Choroid plexus epithelial cell (primary cell): Measurements from ENCODE around the gene TXLNA.

Source experiments
- DNase-seq: peaks from one replicate; pipeline ENCODE4 v3.0.0-alpha.2; 2010; ENCODE audit warnings: low read depth
- H3K4me3 ChIP-seq: 2 replicates; pipeline ENCODE4 v1.5.1; 2011; ENCODE audit warnings: low read depth, mild to moderate bottlenecking, control low read depth, low read length, moderate library complexity
- CTCF ChIP-seq: conservative IDR thresholded peaks from 2 replicates; pipeline ENCODE4 v1.5.1; 2011; ENCODE audit warnings: low read depth, mild to moderate bottlenecking, control low read depth, inconsistent platforms, low read length, moderate library complexity

Gene TXLNA

GRCh38 chr1:32178380-32179192 is 889 bp upstream of the TXLNA start:
- no peak for TF ChIP-seq CTCF
- H3K4me3 ChIP-seq = no peak overlapping the region
- no peak for DNase-seq

GRCh38 chr1:32179193-32179442 is 357 bp upstream of the TXLNA start:
- no peak for DNase-seq
- no peak for TF ChIP-seq CTCF
- H3K4me3 ChIP-seq = peak overlapping the region; percentile 77

GRCh38 chr1:32180186-32181060 is 948 bp downstream of the TXLNA start:
- peak overlapping the region; percentile 77 for H3K4me3 ChIP-seq
- no peak for TF ChIP-seq CTCF
- DNase-seq = peak; percentile 63

- no peak for TF ChIP-seq CTCF
Observed at GRCh38 chr1:32181065-32181464, 1.6 kb downstream of the TXLNA start.

GRCh38 chr1:32181563-32181962 is 2.1 kb downstream of the TXLNA start:
- TF ChIP-seq CTCF = no peak
- no peak for DNase-seq
- peak overlapping the region; percentile 77 for H3K4me3 ChIP-seq

More at GRCh38 chr1:32181065-32181464, 1.6 kb downstream of the TXLNA start:
- peak overlapping the region; percentile 77 for H3K4me3 ChIP-seq
- DNase-seq = no peak

- H3K4me3 ChIP-seq = peak overlapping the region; percentile 77
- no peak for DNase-seq
- no peak for TF ChIP-seq CTCF
Observed at GRCh38 chr1:32182060-32182459, 2.6 kb downstream of the TXLNA start.
